HG03280 (cell line): ENCODE data around the gene ARMC9.

Experiments
- ATAC-seq: cut with Tn5 transposase; IDR thresholded peaks from one replicate; pipeline ENCODE4 v1.9.1; 2021; ENCODE audit warnings: mild to moderate bottlenecking, moderate library complexity; ENCODE audit not compliant: unreplicated experiment

Gene ARMC9

DNA sequence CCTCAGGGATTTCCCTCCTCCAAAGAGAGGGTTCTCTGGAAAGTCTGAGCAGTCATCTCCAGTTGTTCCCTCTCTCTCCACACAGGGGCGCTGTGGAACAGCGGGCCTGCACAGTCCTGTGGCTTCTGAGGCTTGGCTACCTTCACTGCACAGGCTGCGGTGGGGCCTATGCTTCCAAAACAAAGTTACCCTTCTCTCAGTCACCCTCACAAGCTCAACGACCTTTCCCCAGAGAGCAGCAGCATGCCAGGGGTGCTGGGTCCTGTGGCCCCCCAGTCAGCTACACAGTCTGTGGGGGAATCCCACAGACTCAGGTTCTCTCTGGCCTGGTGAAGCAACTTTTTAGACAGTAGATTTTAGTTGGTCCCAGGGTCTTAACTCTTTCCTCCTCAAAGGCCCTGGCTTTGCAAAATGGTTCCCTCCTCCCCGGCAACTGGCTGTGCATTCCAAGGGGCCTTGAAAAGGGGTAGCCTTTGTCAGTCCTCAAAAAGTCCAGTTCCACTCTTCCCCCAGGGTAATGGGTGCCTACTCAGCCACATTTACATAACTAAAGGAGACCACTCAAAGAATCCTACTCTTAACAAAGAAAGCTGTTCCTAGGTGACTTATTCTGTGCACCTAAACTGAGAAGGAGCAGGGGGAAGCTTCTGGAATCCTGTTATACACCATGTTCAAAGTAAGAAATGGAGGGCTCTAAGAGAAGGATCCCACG is 212.0 kb downstream of the ARMC9 start:
- no peak for ATAC-seq

DNA sequence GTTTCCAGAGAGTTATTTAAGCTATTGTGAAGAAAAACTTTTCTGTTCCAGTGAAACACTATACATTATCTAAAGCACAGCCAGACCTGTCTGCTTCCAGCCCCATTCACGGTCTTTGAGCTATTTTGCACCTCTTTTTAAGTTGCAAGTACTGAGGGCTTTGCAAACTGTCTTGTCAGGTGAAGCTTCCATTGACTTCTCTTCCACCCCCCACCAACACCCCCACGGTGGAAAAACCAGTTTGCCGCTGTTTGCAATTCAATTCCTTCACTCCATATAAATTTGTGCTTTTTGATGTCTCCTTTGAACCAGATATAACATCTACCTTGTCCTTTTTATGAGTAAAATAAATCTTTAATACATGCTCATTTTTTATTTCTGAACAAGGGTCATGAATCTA is 212.8 kb downstream of the ARMC9 start:
- ATAC-seq, result no peak

- ATAC-seq, result peak; percentile 98
Observed at GRCh38 chr2:231411831-231412617, 213.6 kb downstream of the ARMC9 start.

DNA sequence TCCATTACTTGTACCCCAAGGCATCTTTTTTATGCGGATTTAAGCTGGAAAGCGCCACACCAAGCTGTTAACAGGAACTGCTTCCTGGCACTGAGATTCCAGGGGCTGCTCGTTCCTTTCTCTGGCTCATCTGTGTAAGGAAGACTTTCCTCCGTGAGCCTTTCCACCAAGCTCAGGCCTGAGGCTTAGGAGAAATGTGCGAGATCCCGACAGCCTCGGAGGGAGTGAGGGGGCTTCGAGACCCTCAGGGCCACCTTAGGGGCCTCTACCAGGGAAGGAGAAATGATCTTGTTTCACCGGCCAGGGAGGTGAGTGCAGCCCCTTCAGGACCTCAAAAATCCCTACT is 214.2 kb downstream of the ARMC9 start:
- no peak for ATAC-seq

DNA sequence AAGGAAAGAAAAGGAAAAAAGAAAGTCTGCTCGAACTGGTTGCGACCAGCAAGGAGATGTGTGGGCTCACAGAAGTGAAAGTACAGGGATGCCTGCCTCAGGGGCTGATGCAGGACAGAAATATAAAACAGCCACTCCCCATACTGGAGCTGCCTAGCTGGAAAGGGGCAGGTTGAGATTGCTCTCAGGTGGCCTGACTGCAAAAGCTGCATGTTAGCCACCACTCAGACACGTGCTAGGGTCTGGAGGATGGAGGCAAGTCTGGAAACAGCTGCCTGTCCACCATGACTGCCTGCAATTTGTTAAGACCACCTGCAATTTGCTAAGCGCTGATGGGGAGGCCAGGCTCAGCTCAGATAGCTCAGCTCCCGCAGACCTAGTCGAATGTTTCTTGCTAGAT is 215.0 kb downstream of the ARMC9 start:
- ATAC-seq, result no peak

GRCh38 chr2:231413921-231414476 is 215.6 kb downstream of the ARMC9 start:
- ATAC-seq, result no peak

- no peak for ATAC-seq
Observed at GRCh38 chr2:231415029-231415428, 216.6 kb downstream of the ARMC9 start.

DNA sequence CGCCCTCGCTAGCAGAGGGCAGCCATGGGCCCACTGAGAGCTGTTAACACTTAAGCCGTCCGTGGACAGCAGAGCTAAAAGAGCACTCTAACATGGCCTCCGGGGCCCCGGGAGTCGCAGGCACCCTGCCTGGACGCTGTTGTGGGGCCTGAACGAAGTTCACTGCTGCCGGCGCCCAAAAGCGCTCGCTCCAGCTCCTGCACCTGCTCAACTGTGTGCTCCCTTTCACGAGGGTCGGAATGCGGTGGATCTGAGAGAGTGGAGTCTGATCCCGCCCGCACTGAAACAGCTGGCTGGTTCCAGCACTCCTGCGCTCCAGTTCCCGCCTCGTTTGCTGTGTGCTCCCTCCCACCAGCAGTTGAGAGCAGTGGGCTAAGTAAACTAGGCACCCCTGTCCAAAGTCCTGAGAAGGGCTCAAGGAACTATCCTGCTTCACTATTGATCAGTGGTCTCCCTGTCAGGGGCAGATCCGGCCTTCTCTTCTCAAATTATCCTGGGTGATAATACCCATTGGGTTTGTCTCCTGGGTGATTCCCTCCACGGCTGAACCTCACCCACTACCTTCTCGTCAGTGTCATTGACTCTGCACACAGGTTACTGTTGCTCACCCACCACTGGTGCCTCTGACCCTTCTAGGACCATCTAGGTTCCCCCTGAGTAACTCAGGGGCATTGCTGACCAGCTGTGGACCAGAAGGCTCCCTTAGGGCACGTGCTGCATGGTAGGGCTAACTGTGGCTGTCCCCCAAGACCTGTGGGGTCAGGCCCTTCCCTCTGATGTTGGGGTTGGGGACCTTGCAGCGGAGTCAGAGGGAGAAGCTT is 220.6 kb downstream of the ARMC9 start:
- ATAC-seq, result no peak

GRCh38 chr2:231421051-231421580 is 222.7 kb downstream of the ARMC9 start:
- no peak for ATAC-seq

DNA sequence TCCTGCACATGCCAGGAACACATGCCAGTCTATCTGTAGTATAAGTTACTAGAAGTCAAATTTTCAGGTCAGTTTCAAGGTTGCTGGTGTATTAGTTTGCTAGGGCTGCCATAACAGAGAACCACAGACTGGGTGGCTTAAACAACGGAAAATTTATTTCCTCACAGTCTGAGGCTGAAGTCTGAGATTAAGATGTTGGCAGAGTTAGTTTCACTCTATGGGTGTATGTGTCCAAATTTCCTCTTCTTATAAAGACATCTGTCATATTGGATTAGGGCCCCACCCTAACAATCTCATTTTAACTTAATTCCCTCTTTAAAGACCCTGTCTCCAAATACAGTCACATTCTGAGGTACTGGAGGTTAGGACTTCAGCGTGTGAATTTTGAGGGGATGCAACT is 223.6 kb downstream of the ARMC9 start:
- ATAC-seq, result no peak

- no peak for ATAC-seq
Observed at GRCh38 chr2:231423176-231423575, 224.7 kb downstream of the ARMC9 start.
